ENCODE results near the gene ADGRE1.

GRCh38 chr19:6887316-6887715 is at the start of gene ADGRE1:
- no peak for TF ChIP-seq CTCF (IDR thresholded peaks at IDR 0.05)
- no peak for TF ChIP-seq POLR2AphosphoS5 (IDR thresholded peaks at IDR 0.05)
- no peak for TF ChIP-seq EP300 (IDR thresholded peaks at IDR 0.05)
- TF ChIP-seq POLR2A (IDR thresholded peaks at IDR 0.05; ENCODE audit: low read depth): no peak

Data from esophagus muscularis mucosa (tissue), 4 donors.